Smooth muscle cell (in vitro differentiated cells): ENCODE data around the gene ROBO1. TPM values are rescaled to one million over a fixed set of nuclear protein-coding genes. Genes with fewer than 3 reads are reported as not detected.
A peak's percentile ranks its signal among the peaks of the same experiment; 100 is the strongest.

Experiments
- DNase-seq: peaks from one replicate; lab custom pipeline; 2025; ENCODE audit not compliant: unreplicated experiment; lab: John Stamatoyannopoulos, UW
- H2AFZ ChIP-seq: fragments of 200-600 bp; sonication (generic); 2 replicates; pipeline ENCODE4 v1.6.0; 2016; ENCODE audit warnings: antibody characterized with exemption, low read depth, mild to moderate bottlenecking
- H3F3A ChIP-seq: fragments of 200-600 bp; sonication (generic); 2 replicates; pipeline ENCODE4 v1.6.0; 2017; ENCODE audit warnings: antibody characterized with exemption, low read depth
- H3K27ac ChIP-seq: fragments of 200-600 bp; sonication (generic); 2 replicates; pipeline ENCODE4 v1.5.1; 2016; ENCODE audit warnings: low read depth, mild to moderate bottlenecking
- H3K27me3 ChIP-seq: fragments of 200-600 bp; sonication (generic); 2 replicates; pipeline ENCODE4 v1.6.1; 2016; ENCODE audit warnings: low read depth, mild to moderate bottlenecking
- H3K36me3 ChIP-seq: fragments of 200-600 bp; sonication (generic); 2 replicates; pipeline ENCODE4 v1.5.1; 2016; ENCODE audit warnings: low read depth
- H3K4me1 ChIP-seq: fragments of 200-600 bp; sonication (generic); 2 replicates; pipeline ENCODE4 v1.5.1; 2016; ENCODE audit warnings: low read depth
- H3K4me2 ChIP-seq: fragments of 200-600 bp; sonication (generic); 2 replicates; pipeline ENCODE4 v1.6.0; 2016; ENCODE audit warnings: mild to moderate bottlenecking
- H3K4me3 ChIP-seq: fragments of 200-600 bp; sonication (generic); 2 replicates; pipeline ENCODE4 v1.5.1; 2016; ENCODE audit warnings: mild to moderate bottlenecking
- H3K79me2 ChIP-seq: fragments of 200-600 bp; sonication (generic); 2 replicates; pipeline ENCODE4 v1.6.0; 2016; ENCODE audit warnings: low read depth, mild to moderate bottlenecking
- H3K9ac ChIP-seq: fragments of 200-600 bp; sonication (generic); 2 replicates; pipeline ENCODE4 v1.6.0; 2016; ENCODE audit warnings: low read depth
- H3K9me3 ChIP-seq: fragments of 200-600 bp; sonication (generic); replicated peaks from 2 replicates; pipeline ENCODE4 v1.5.1; 2016; ENCODE audit warnings: low read depth
- H4K20me1 ChIP-seq: fragments of 200-600 bp; sonication (generic); 2 replicates; pipeline ENCODE4 v1.6.0; 2016; ENCODE audit warnings: low read depth
- WGBS: methylation state at CpG from one replicate; pipeline ENCODE4 v1.1.7; 2016; ENCODE audit warnings: low lambda C conversion rate; 5-methylcytosine and 5-hydroxymethylcytosine counted together
- polyA plus RNA-seq: library from polyadenylated mRNA; unstranded; fragments of >200 nt; fragmentation: Nextera tagmentation; extraction: Ambion mirVana; gene quantifications from 2 replicates; pipeline ENCODE4 v1.2.1, GENCODE V29; 2016
- total RNA-seq: library from RNA; depleted of rRNA; stranded (reverse); fragments of >200 nt; gene quantifications from 2 replicates; pipeline ENCODE4 v1.2.3, GENCODE V29; 2014
- TF ChIP-seq, protein P1 (sequence below): fragments of 200-600 bp; sonication (generic); IDR thresholded peaks from 2 replicates; pipeline ENCODE4 v1.5.1; 2017; ENCODE audit warnings: borderline replicate concordance, mild to moderate bottlenecking, antibody characterized with exemption; ENCODE audit not compliant: insufficient read depth, poor library complexity, severe bottlenecking

Gene ROBO1
- total and polyA plus RNA-seq, 2 experiments from 2014 or later = 30.5 to 79.5 TPM

DNA sequence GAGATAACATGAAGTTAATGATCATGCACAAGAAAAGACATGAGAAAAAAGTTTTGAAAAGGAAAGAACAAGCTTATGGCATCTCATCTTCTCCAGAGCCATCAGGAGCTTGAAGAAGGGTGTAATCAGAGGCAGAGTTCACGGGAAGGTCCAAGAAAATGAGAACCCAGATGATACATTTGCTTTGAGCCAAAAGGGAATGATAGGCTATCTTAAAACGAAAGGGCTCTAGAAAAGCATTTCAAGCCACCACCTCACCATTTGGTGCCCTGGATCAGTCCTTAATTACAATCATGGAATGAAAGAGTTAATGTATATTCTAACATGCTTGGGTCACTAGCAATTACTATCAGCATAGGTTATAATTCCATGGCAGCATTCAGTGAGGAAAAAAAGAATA, 781.8 kb downstream of the ROBO1 start:
- H3K9me3 ChIP-seq = no peaks in the 10 kb centered on the region
- WGBS = 85% methylated on average over 2 of the region's 2 CpGs
- TF ChIP-seq, protein P1, sequence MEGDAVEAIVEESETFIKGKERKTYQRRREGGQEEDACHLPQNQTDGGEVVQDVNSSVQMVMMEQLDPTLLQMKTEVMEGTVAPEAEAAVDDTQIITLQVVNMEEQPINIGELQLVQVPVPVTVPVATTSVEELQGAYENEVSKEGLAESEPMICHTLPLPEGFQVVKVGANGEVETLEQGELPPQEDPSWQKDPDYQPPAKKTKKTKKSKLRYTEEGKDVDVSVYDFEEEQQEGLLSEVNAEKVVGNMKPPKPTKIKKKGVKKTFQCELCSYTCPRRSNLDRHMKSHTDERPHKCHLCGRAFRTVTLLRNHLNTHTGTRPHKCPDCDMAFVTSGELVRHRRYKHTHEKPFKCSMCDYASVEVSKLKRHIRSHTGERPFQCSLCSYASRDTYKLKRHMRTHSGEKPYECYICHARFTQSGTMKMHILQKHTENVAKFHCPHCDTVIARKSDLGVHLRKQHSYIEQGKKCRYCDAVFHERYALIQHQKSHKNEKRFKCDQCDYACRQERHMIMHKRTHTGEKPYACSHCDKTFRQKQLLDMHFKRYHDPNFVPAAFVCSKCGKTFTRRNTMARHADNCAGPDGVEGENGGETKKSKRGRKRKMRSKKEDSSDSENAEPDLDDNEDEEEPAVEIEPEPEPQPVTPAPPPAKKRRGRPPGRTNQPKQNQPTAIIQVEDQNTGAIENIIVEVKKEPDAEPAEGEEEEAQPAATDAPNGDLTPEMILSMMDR = no peak
- H3K4me3 ChIP-seq = no peak overlapping the region
- H3K79me2 ChIP-seq = peaks cover 91% of the 10 kb centered on the region
- H3K9ac ChIP-seq = no peak overlapping the region
- peaks cover 49% of the 10 kb centered on the region for H3K4me1 ChIP-seq
- H3F3A ChIP-seq = no peaks in the 10 kb centered on the region
- H3K27ac ChIP-seq = no peak overlapping the region
- no peaks in the 10 kb centered on the region for H3K27me3 ChIP-seq
- no peak overlapping the region for H3K4me2 ChIP-seq
- no peaks in the 10 kb centered on the region for H3K36me3 ChIP-seq
- no peak for DNase-seq
- no peak overlapping the region for H2AFZ ChIP-seq
- H4K20me1 ChIP-seq = peaks cover 81% of the 10 kb centered on the region

DNA sequence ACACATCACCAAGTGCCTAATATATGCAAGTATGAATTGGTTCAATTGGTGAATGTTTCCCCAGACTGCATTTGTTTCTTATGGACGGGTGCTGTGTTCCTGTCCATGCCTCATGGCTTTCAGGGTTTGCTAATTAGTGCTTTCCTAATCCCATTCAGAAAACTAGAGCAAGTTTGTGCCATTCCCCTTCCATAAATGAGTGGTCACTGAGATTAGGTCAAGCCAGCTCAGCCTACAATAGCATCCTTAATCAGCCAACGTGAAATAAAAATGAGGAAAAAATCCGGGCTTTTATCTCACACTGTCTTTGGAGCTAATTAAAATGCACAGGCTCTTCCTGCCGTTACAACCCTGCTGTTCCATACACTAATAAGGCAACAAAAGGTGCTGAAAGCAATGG, 788.8 kb downstream of the ROBO1 start:
- no peak overlapping the region for H3K27ac ChIP-seq

DNA sequence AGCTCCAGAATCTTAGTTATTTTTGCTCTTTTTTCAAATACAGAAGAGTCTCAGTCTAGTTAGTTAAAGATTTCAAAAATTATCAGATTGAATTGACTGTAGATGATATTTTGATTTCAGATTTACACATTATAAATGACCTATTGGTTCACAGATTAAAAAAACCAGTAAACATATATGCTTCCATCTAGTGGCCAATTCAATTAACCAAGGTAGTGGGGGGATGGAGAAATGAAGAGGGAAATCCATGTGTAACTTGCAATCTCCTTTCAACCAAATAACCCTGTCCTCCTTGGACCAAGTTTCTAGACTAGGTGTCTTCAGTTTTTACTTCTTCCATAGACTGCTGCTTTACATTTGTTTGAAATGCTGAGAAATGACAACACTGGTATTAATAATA, 789.8 kb downstream of the ROBO1 start:
- Histone ChIP-seq H3K27me3 (no peaks in the 10 kb centered on the region), H3K9me3 (no peaks in the 10 kb centered on the region), H3K4me1 (peaks cover 86% of the 10 kb centered on the region), H3K4me2 (peak overlapping the region; percentile 57), H3K36me3 (no peaks in the 10 kb centered on the region), H4K20me1 (peaks cover 59% of the 10 kb centered on the region), H3K27ac (no peak overlapping the region), H3F3A (no peaks in the 10 kb centered on the region), H2AFZ (no peak overlapping the region), H3K79me2 (peaks cover 92% of the 10 kb centered on the region), H3K9ac (no peak overlapping the region), H3K4me3 (no peak overlapping the region)
- DNase-seq = no peak
- TF ChIP-seq, protein P1 = peak; percentile 30

More for the DNA sequence above, 788.8 kb downstream of the ROBO1 start:
- peaks cover 69% of the 10 kb centered on the region for H4K20me1 ChIP-seq
- no peaks in the 10 kb centered on the region for H3F3A ChIP-seq
- DNase-seq = no peak
- no peak overlapping the region for H2AFZ ChIP-seq
- no peaks in the 10 kb centered on the region for H3K27me3 ChIP-seq
- H3K79me2 ChIP-seq = peaks cover 95% of the 10 kb centered on the region
- H3K9ac ChIP-seq = no peak overlapping the region
- WGBS = 20% methylated on average over 4 of the region's 4 CpGs
- H3K36me3 ChIP-seq = no peaks in the 10 kb centered on the region
- no peaks in the 10 kb centered on the region for H3K9me3 ChIP-seq
- peaks cover 82% of the 10 kb centered on the region for H3K4me1 ChIP-seq
- no peak overlapping the region for H3K4me3 ChIP-seq
- peak overlapping the region; percentile 3 for H3K4me2 ChIP-seq
- TF ChIP-seq, protein P1 = no peak

DNA sequence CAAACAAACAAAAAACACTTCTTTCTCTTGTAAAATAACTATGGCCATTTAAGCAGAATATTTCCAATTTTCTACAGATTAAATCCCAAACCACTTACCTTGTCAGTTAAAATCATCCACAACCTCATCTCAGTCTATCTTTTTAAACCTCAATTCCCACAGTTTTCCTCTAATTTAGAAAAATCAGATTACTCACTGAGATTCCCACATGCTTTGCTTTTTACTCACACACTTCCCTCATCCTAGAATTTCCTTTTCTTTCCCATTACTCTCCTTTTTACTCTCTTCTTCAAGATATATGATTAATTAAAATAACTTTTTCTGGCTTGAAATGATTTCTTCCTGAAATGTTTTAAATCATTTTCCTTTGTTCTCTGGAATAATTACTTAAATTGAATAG, 790.7 kb downstream of the ROBO1 start:
- no peak overlapping the region for H3K4me3 ChIP-seq
- no peaks in the 10 kb centered on the region for H3K36me3 ChIP-seq
- peaks cover 84% of the 10 kb centered on the region for H3K4me1 ChIP-seq
- no peak for DNase-seq
- peaks cover 90% of the 10 kb centered on the region for H3K79me2 ChIP-seq
- H3K9me3 ChIP-seq = no peaks in the 10 kb centered on the region
- no peak overlapping the region for H2AFZ ChIP-seq
- H4K20me1 ChIP-seq = peaks cover 51% of the 10 kb centered on the region
- H3K27me3 ChIP-seq = no peaks in the 10 kb centered on the region
- TF ChIP-seq, protein P1 = no peak
- peak overlapping the region; percentile 57 for H3K4me2 ChIP-seq
- peak overlapping the region; percentile 3 for H3K9ac ChIP-seq
- H3K27ac ChIP-seq = peak overlapping the region; percentile 67
- no peaks in the 10 kb centered on the region for H3F3A ChIP-seq
